Measurements from ENCODE around the gene SPIN1.
"Not testable (repeated sequence)": the region's sequence is repeated elsewhere in the genome, so short reads cannot be mapped to it uniquely, and the experiment has no call there.

SPIN1 gene

GRCh38 chr9:88388203-88388885, at the start of gene SPIN1:
SPIN1 (plus strand) TSS chr9:88388444; CDS start chr9:88426540, 38,096 bp downstream.
- DNase-seq (ENCODE audit: low read depth in 4 of 4, low spot score in 1 of 4) = peak; percentile 66 to 81 (median 70)

- no peak for DNase-seq (ENCODE audit: low read depth in 4 of 4, low spot score in 1 of 4)
Observed at GRCh38 chr9:88339317-88339716, 48.9 kb upstream of the SPIN1 start.

- no peak for DNase-seq (ENCODE audit: low read depth in 4 of 4, low spot score in 1 of 4)
Observed at GRCh38 chr9:88342246-88342645, 46.0 kb upstream of the SPIN1 start.

GRCh38 chr9:88344013-88344412, 44.2 kb upstream of the SPIN1 start:
- no peak for DNase-seq (ENCODE audit: low read depth in 4 of 4, low spot score in 1 of 4)

GRCh38 chr9:88350354-88350753, 37.9 kb upstream of the SPIN1 start:
- not testable (repeated sequence) for DNase-seq (ENCODE audit: low read depth in 4 of 4, low spot score in 1 of 4)

GRCh38 chr9:88355166-88355565, 33.1 kb upstream of the SPIN1 start:
- DNase-seq (ENCODE audit: low read depth in 4 of 4, low spot score in 1 of 4) = no peak

GRCh38 chr9:88357250-88357649, 31.0 kb upstream of the SPIN1 start:
- not testable (repeated sequence) for DNase-seq (ENCODE audit: low read depth in 4 of 4, low spot score in 1 of 4)

- DNase-seq (ENCODE audit: low read depth in 4 of 4, low spot score in 1 of 4) = no peak
Observed at GRCh38 chr9:88358723-88359122, 29.5 kb upstream of the SPIN1 start.

- DNase-seq (ENCODE audit: low read depth in 4 of 4, low spot score in 1 of 4) = no peak
Observed at GRCh38 chr9:88359974-88360373, 28.3 kb upstream of the SPIN1 start.

- no peak for DNase-seq (ENCODE audit: low read depth in 4 of 4, low spot score in 1 of 4)
Observed at GRCh38 chr9:88362681-88363080, 25.6 kb upstream of the SPIN1 start.

- no peak for DNase-seq (ENCODE audit: low read depth in 4 of 4, low spot score in 1 of 4)
Observed at GRCh38 chr9:88363661-88364060, 24.6 kb upstream of the SPIN1 start.

GRCh38 chr9:88364706-88365105, 23.5 kb upstream of the SPIN1 start:
- DNase-seq (ENCODE audit: low read depth in 4 of 4, low spot score in 1 of 4) = no peak

- no peak for DNase-seq (ENCODE audit: low read depth in 4 of 4, low spot score in 1 of 4)
Observed at GRCh38 chr9:88370346-88370745, 17.9 kb upstream of the SPIN1 start.

- DNase-seq (ENCODE audit: low read depth in 4 of 4, low spot score in 1 of 4) = no peak
Observed at GRCh38 chr9:88372103-88372654, 16.1 kb upstream of the SPIN1 start.

- DNase-seq (ENCODE audit: low read depth in 4 of 4, low spot score in 1 of 4) = no peak
Observed at GRCh38 chr9:88373045-88373444, 15.2 kb upstream of the SPIN1 start.

- no peak for DNase-seq (ENCODE audit: low read depth in 4 of 4, low spot score in 1 of 4)
Observed at GRCh38 chr9:88378317-88378716, 9.9 kb upstream of the SPIN1 start.

GRCh38 chr9:88379352-88379751, 8.9 kb upstream of the SPIN1 start:
- DNase-seq (ENCODE audit: low read depth in 4 of 4, low spot score in 1 of 4) = no peak

- no peak for DNase-seq (ENCODE audit: low read depth in 4 of 4, low spot score in 1 of 4)
Observed at GRCh38 chr9:88380118-88380517, 8.1 kb upstream of the SPIN1 start.

GRCh38 chr9:88381322-88381721, 6.9 kb upstream of the SPIN1 start:
- DNase-seq (ENCODE audit: low read depth in 4 of 4, low spot score in 1 of 4) = not testable (repeated sequence)

- no peak for DNase-seq (ENCODE audit: low read depth in 4 of 4, low spot score in 1 of 4)
Observed at GRCh38 chr9:88383176-88383575, 5.1 kb upstream of the SPIN1 start.

- DNase-seq (ENCODE audit: low read depth in 4 of 4, low spot score in 1 of 4) = not testable (repeated sequence)
Observed at GRCh38 chr9:88386137-88386536, 2.1 kb upstream of the SPIN1 start.

GRCh38 chr9:88387036-88387551, 1.1 kb upstream of the SPIN1 start:
- DNase-seq (ENCODE audit: low read depth in 4 of 4, low spot score in 1 of 4) = no peak
